ENCODE measurements around the gene ZNF366.

ZNF366 gene

DNA sequence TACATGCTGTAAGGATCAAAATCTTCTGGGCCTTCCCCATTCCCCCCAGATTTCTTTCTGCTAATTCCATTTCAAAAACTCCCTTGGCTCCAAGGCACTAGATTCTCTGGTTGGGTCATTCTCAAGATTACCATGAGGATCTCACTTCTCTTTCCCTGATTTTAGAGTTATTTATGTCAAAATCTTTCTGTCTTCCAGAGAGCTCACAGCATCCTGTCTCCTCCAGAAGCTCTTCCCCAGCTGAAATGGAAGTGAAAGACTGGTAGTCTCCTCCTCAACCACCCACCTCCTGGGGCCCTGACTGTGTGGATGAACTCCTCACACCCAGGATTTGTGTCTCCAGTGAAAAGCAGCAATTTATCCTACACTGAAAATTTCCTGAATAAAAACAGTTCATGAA is 11.9 kb upstream of the ZNF366 start:
- no peak for DNase-seq (ENCODE audit: low read depth)

DNA sequence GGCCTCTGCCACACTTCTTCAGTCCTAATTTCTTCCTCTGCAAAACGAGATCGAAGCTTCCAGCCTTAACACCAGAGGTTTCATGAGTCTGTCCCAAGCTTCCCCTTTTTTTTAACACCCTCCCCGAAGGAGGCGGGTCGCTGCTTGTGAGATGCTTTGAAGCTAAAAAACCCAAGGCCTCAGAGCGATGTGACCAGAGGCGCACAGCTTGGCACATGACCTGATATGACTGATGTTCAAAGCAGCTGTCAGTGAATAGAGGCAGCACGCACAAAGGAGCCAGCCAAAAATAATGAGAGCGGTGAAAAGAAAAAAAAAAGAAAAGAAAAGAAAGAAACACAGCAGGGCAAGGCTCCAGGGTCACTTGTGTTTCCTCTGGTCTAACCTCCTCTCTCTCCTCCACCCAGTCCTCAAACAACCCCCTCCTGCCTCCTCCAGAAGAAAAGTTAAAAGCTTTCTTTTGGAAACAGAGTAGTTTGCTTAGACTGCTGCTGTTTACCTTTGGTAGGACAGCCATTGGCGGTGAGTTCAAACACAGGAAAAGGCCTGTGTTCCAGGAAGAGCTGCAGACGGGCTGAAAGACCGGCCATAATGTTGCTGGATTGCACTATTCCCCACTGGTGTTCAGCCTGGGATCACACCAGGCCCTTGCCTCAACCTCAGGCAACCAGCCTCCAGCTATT is 10.9 kb upstream of the ZNF366 start:
- DNase-seq (ENCODE audit: low read depth), result peak; percentile 60

DNA sequence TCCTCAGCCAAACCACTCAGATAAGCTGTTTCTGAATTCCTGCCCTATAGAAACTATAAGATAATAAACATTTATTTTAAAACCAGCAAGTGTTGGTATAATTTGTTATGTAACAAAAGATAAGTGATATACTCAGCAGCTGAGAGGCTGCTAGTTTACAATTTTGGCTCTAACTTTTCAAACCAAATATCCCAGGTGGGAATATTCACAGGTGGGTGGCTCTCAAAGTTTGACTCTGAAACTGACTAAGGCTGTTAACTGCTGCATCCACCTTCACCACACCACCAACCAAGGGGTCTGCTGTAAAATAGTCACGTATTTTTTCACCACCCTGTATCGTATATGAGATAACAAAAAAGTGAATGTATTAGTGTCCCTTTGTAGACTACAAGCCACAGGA is 9.7 kb upstream of the ZNF366 start:
- no peak for DNase-seq (ENCODE audit: low read depth)

DNA sequence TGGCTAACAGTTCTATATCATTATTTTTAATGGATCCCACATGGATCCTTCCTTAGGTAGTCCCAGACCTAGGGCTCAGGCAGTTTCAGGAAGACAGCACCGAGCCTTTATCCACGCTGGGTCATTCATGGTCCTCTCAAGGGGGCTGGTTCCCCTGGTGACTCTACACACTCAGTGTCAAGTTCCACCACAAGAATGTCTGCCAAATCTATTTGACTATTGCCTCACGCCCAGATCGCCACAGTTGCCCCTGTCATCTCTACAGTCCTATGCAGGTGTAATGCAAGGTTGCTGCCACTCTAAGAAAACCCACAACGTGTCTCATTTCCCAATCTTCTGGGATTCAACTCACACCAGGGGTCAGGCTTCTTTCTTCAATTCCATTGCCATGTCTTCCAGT is 8.0 kb upstream of the ZNF366 start:
- DNase-seq (ENCODE audit: low read depth), result no peak

DNA sequence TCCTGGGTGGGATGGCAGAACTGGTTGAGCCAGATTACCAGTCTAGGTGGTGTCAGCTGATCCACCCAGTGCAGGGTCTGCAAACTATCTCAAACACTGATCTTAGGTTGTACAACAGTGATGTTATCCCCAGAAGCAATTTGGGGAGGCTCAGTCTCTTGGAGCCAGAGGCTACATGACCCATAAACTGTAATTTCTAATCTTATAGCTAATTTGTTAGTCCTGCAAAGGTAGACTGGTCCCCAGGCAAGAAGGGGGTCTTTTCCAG is 5.3 kb upstream of the ZNF366 start:
- no peak for DNase-seq (ENCODE audit: low read depth)

DNA sequence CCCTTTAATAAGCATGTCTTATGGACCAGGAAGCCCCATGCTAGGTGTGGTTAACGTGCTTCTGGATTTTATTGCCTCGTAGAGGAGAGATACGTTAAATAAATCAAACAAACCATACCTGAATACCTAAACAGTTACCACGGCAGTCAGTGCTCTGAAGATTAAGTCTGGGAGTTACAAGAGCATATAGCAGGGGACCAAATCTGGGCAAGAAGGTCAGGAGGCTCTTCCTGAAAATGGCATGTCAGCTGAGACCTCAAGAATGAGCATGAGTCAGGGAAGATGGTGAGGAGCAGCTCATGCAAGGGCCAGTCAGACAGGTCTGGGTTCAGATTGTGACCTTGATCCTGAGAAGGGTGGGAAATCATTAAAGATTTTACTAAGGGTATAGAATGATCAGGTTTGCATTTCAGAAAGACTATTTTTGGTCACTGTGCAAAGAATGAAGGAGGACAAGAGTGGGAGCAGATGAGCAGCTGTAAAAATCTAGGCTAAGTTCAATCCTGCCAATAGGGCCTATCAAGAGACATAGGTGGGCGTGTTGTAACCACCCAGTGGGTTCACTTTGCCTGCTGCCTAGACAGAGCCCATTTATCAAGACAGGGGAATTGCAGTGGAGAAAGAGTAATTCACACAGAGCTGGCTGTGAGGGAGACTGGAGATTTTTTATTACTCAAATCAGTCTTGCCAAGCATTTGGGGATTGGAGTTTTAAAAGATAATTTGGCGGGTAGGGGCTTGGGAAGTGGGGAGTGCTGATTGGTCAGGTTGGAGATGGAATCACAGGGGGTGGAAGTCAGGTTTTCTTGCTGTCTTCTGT is 4.8 kb upstream of the ZNF366 start:
- DNase-seq (ENCODE audit: low read depth), result no peak

DNA sequence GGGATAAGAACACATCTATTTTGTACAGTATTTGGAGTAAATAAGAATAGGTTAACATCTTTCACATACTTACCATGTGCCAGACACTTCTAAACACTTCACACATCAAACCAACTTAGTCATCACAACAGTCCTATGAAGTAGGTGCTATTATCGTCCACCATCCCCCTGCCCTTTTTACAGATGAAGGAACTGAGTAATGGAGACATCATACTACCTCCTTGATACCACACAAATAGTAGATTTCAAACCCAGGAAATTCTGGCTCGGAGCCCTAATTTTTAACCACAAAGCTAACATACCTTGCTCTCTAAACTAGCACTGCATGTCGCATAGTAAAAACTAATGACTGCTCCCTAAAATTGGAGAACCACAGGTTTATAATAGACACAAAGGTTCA is 4.2 kb upstream of the ZNF366 start:
- DNase-seq (ENCODE audit: low read depth), result no peak

DNA sequence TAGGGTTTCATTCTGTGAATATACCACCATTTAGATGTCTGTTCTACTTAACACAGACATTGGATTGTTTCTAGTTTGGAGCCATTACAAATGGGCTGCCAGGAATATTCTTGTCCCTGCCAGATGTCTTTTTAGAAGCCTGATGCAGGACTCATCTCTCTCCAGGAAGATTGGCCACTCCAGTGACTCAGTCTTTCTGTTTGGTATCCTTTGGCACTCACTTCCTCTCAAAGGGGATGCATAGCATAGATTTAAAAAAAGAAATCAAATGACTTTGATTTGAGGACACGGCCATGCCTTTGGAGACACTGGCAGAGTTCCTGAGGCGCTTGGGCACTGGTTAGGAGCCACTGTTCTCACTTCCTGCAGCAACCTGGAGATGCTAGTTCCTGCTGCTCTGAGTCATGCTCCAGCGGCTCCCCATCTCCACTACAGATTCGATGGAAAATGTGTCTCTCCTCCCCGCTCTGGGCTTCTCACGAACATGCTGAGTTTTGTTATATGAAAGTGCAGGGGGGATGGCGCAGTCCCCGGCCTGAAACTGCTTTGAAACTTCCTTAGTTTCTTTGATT is 3.5 kb upstream of the ZNF366 start:
- peak; percentile 78 for DNase-seq (ENCODE audit: low read depth)

DNA sequence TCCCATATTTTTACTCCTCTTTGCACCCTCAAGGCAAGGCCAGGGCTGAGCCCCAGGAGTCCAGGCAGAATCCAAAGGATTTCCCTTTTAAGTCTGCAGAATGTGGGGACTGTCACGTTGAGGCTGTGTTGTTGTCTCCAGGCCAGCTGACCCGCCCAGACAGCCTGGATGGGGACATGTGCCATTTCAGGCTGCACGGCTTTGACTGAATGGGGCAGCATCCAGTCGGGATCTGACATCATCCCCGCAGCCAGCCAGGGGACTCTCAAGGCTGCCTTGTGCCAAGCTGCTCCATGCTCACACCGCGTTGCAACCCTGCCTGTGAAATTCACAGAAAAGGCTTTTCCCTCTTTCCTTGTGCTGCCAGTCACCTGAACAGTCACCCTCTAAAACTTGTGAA is 2.2 kb upstream of the ZNF366 start:
- no peak for DNase-seq (ENCODE audit: low read depth)

DNA sequence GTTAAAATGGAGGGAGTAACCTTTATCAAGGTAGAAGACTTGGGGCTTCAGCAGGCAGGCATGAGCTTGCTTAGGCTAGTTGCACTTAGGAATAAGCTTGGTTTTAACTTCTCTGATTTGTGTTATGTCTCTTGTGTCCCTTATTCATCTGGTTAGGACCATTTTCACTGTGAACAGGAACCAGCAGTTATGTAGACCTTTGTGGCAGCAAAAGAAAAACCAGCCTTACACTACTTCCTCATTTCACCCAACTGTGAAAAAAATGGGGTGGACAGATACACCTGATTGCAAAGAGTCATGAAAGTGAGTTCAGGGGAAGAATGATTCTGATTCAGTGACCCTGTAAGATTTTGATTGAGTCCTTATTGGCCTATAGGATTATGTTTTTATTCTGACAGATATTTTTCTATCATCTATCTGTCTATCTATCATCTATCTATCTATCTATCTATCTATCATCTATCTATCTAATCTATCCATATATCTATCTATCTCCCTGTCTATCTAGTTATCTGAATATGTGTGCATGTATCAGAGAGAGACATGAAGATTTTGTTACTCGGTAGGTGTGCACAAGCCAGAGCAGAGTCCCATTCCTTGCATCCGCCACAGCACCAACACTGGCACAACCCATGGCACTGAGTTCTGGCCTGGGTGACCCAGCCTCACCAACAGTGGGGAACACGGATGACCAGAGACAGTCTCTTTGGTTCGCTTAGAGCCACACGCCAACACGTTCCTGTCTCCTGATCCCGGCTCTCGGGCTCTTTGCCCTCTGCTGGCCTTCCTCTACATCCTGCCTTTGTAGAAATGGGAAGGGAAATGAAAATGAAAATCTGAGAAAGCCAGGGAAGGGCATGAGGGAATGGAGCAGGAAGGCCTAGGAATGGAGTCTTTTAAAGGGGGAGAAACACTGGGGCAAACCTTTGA is 1.3 kb upstream of the ZNF366 start:
- DNase-seq (ENCODE audit: low read depth), result no peak

DNA sequence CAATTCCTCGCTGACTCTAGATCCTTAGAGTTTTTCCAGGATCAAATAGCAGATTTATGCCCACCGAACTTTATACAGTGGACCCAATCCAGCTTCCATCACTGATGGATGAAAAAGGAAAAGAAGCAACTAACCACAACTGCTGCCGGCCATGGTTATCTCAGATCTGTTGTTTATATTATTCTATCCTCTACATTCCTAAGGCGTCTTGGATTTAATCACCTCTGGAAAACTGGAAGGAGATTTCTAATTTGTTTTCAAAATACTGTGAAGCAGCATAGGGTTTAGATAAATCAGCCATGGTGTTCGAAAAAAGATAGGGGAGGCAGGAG is 663 bp upstream of the ZNF366 start:
- no peak for DNase-seq (ENCODE audit: low read depth)

DNA sequence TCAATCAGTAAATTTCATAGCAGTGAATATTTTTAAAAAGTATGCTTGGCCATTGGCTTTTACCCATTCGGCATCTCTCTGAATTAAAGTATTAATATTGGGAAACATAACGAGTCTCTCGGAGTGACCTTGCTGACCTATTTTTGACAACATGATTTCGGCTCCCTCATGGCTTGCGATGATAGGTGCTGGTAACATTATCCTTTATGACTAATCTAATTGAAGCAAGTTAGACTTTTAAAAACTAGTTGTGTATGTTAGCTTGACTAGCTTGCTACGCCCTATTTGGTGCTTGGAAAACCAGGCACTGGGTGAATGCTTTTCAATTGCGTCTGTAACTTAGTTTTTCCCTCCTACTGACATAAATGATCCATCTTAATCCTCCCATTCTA is 1.1 kb downstream of the ZNF366 start:
- DNase-seq (ENCODE audit: low read depth), result no peak

DNA sequence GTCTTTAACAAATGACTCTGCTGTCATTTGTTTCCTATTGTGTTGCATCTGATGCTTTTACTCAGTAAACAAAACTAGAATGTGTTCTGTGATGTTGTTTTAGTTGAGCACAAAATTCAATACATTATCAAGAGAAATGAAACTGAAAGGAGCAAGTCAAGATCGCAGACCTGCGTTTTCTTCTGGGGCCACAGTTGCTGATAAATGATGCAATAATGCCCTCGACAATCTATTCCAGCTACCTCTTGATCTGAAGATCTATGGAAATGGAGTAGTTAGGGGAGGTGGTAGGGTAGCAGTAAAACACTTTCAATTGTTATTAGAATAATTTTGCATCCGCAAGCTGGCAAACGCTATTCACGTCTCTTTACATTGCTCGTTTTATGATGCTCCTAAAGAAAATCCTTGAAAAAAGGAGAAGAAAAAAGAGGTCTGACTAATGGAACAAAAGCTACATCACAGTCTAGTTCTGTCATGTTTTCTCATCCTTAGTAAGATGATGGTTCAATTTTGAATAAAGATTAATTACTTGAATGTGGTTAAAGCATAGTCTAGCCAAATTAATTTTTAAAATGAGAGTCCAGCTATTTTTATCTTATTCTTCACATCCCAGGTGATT is 1.6 kb downstream of the ZNF366 start:
- DNase-seq (ENCODE audit: low read depth), result no peak

DNA sequence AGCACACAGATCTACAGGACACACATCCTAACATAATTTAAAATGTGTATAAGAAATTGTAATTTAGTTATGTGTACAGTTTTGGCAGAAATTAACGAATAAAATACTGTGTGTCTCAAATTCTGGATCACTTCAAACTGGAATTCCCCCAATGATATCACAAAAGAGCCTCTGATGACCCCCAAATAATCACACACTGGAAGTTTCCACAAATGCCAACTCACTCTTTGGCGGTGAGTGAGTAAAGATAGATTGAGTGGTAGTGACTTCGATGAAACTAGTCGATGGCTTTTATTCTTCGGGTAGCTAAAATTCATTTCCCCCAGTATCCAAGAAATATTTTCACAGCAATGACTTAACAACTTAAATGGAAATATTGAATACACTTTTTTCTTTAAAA is 2.2 kb downstream of the ZNF366 start:
- no peak for DNase-seq (ENCODE audit: low read depth)

DNA sequence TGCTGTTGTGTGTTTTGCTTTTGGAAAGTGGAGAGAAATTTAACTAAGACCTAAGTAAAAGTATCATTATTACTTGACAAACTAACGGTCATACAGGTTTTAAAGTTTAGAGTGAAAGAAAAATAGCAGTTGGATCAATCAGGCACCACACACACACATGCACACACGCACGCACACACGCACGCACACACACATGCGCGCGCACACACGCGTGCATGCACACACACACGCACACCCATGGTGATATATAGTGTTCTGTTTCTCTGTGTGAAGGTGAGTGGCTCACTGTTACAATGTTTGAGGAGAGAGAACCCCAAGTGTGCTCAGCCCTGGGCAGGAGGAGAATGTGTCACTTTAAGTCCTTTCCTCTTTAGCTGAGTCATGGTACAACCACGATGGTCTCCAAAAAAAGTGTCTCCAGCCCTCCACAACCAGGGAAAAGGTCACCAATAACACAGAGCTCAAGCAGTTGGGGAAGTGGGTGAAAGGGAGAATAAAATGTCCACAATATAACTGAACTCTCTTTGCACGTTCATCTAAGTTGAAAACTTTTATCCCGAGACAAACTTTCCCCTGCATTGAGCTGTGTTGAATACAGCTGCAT is 3.2 kb downstream of the ZNF366 start:
- peak; percentile 29 for DNase-seq (ENCODE audit: low read depth)

DNA sequence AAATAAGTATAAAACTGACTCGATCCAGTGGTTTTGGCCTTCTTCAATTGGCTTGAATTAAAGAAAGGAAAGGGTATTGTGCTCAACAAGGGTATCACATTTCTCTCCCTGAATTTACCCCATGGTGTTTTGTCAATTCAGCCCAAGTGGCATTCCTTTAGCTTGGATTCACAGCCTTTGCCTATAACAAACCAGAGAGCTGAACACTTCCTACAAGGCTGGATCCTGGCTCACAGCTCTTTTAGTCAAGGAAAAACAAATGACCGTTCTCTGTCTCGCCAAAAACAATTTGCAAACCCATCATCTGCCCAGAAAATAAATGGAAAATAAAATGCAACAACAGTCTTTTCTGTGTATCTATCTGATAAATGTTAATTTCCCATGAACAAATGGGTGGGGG is 5.7 kb downstream of the ZNF366 start:
- DNase-seq (ENCODE audit: low read depth), result no peak

DNA sequence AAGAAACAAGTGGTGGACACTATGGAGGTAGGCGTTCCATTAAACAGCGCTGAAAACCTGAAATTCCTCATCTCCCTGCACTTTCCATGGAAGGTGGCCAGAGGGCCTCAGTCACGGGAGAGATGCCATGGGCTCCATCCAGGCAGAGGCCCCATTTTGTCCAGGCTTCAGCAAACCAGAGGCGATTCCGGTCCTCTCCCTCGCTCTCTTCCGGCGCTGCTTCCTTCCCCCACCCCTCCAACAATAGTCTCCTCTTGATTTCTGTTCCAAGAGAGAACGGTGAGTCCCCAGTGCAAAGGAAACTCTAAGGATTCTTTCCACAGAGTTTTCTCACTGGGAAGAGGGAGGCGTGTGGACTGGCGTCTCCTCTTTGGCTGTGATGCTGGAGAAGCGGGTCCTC is 7.5 kb downstream of the ZNF366 start:
- DNase-seq (ENCODE audit: low read depth), result no peak

DNA sequence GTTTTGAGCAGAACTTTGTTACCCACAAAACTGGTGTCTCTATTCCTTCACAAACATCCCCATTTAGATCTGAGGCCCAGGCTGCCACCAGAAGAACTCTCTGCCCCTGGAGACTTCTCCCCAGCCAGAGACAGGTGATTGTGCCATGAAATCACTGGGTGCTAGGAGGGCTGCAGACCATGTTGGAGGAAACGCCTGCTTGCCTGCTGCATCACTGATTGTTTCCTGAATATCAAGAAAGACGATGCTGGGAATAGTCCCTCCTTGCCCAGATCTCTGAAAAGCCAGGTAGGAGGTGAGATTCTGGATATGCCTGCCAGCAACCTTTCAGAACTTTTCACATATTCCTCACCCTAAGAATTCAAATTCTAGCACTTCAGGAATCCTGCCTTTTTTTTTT is 8.1 kb downstream of the ZNF366 start:
- DNase-seq (ENCODE audit: low read depth), result no peak

DNA sequence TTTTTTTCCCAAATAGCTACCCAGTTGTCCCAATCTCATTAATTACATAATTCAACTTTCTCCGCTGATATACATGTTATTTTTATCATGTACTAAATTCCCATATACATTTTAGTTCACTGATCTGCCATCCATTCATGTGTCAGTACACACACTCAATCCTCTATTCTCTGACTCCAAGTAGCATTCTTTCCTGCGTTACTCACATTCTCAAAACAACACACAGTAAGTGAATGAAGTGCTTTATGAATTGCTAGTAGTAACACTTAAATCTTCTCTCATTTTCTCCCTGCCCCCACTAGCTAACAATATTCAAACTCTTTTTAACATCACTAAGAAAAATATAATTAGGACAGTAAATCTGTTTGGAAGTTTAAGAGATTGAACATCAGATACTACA is 8.9 kb downstream of the ZNF366 start:
- peak; percentile 34 for DNase-seq (ENCODE audit: low read depth)

DNA sequence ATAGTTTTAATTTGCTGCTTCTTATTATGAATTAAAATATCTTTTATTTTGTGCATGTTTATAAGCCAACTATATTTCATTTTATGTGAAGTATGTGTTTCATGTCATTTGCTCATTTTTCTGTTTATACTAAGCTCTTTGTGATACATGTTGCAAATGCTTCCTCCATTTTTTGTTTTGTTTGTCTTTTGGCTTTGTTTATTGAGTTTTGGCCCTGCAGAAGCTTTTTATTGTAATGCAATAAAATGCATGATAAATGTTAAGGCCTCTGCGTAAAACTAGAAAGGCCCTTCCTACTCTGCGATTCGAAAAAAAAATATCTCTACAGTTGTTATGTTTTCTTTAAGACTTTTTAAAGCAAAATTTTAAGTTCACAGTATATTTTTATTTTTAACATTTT is 9.4 kb downstream of the ZNF366 start:
- no peak for DNase-seq (ENCODE audit: low read depth)

DNA sequence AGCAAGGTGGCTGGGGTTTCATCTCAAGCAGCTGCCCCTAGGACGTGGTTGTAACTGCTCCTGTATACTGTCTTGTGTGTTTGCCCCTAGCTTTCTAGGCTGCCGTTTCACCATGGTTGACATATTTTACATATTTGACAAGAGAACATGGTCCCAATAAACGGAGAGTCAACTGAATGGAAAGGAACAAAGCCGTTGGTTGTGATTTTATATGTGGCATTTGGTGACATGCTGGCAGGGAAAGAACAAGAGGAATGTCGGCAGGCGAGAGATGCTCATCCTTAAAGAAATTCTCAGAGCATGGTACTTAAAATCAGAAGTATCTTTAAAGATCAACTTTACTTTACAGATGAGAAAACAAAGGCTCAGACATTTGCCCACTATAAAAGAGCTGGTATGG is 11.8 kb downstream of the ZNF366 start:
- DNase-seq (ENCODE audit: low read depth), result no peak

DNA sequence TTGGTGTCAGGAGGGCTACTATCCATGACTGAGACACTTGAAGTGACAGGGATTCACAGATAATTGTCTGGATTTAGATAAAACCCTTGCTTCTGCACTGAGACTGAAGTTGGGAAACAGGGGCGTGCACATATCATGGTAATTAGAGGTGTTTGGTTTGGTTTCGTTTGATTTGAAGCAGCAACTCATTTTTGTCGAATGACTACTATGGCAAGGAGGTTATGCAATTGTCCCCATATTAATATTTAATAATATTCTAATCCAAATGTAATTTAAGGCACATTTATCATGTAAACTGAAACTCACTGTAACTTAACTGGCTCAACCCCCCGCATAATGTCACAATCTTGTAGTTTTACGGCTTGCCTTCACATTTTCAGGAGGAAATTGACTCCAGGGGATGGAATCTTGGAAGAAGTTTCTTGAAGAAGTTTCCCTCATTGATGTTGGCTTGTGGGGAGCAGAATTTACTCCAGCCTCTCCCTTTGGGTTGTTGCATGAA is 12.5 kb downstream of the ZNF366 start:
- DNase-seq (ENCODE audit: low read depth), result peak; percentile 56
